Hematopoietic multipotent progenitor cell (in vitro differentiated cells): ENCODE data around the gene PLA2G4A. TPM values are rescaled to one million over a fixed set of nuclear protein-coding genes. Genes with fewer than 3 reads are reported as not detected.
"Not testable (repeated sequence)": the region's sequence is repeated elsewhere in the genome, so short reads cannot be mapped to it uniquely, and the experiment has no call there.

Experiments
- DNase-seq, 3 donors: peaks; one replicate each; pipeline ENCODE4 v3.0.0-alpha.2; 2011 to 2015; ENCODE audit warnings: low read depth in 2 of 3, low spot score in 2 of 3
- total RNA-seq: library from RNA; depleted of rRNA; stranded (reverse); fragments of >200 nt; gene quantifications from one replicate; pipeline ENCODE4 v1.2.3, GENCODE V29; 2012

PLA2G4A gene
- total RNA-seq, 1 donor = 6.5 TPM

DNA sequence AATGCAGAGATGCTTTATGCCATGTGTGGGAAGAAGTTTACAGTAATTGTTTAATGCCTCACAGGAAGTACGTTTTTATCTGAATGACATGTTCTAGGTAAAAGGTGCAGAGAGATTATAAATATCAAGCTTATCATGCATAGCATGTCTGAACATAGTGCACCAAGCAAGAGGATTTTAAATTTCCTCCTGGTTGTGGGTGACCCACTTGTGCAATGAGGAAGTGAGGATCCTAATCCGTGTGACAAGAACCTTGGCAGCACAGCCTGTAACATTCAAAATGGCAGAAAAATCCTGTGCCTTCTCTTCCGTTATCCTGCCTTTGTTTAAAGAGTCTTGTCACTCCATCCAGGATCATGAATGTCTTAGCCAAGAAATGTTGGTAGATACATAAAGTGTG lies 75.6 kb downstream of the PLA2G4A start:
- DNase-seq = peak in 2 of 3 donors; percentile 14 to 34

GRCh38 chr1:186905561-186905960 lies 76.8 kb downstream of the PLA2G4A start:
- DNase-seq = no peak

- DNase-seq = no peak
Measured at GRCh38 chr1:186915555-186915954, 86.8 kb downstream of the PLA2G4A start.

DNA sequence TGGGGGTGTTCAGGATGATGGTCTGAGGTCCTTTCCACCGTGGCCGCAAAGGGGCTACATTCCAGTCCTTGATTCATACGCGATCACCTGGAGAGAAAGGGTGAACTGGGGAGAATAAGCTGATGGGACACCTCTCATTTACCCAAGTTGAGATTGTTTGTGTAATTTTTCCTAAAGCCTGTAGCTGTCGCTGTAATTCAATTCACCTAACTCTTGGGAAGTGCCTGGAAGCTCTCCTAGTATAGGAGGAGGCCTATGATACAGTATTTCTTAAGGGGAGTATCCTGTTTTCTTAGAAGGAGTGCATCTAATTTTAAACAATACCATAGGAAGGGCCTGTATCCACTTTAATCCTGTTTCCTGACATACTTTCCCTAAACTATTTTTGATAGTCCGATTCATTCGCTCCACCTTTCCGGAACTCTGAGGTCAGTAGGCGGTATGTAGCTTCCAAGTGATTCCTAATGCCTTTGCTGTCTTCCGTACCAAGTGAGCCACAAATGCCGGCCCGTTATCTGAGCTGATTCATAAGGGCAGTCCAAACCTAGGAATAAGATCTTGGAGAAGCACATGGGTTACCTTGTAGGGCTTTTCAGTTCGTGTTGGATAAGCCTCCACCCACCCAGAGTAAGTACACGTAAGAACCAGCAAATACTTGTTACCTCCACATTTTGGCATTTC lies 88.5 kb downstream of the PLA2G4A start:
- DNase-seq = not testable (repeated sequence)

GRCh38 chr1:186921386-186921785 lies 92.6 kb downstream of the PLA2G4A start:
- DNase-seq = peak in 1 of 3 donors; percentile 36

- DNase-seq = not testable (repeated sequence)
Measured at GRCh38 chr1:186922814-186923213, 94.1 kb downstream of the PLA2G4A start.

DNA sequence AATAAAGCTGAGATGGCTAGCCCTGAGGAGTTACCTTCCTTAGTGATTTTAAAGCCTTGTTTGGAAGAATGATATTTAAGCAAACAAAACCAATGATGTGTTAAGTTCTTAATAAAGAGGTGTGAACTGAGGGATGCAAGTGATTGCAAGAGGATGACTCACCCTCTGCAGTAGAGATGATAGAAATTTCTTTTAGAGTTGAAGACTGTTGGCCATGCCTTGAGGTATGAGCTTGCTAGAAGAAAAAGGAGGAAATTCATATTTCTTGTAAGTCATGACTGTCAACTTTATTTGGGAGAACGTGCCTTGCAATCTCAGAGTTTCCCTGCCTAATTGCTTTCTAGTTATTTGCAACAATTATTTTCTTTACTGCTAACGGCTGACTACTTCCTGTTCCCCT lies 94.7 kb downstream of the PLA2G4A start:
- no peak for DNase-seq

DNA sequence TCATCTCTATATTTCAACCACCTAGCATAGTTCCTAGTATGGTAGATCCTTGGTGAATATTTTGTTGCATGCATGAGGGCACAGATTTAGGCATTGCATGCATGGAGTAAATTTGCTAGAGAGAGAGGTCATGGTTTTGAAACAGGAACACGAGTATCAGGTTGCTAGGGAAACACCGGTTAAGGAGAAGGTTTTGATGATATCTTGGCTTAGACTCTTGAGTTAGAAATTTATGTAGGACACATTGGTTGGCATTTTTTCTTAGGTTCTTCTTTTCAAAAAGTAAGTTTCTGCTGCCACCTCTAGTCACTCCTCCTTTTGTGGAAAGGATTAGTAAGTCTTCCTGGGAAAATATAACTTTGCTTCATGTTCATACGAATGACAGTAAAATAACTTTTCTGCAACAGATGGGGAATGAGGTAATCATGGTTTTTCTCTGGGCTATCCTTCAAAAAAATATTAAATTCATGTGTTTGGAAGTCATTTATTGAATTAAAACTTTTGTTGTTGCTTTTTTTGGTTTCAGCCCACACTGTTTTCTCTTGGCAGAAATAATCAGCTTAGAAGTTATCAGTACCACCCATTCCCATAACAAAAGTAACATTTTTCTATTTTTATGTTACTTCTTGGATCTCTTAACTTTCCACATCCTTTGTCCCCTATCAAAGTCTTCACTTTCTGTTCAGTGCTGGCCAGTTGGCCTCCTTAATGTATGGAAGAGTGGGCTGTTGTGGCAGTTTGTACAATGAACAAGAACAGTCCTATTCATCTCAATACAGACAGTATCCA lies 97.3 kb downstream of the PLA2G4A start:
- peak in 2 of 3 donors; percentile 50 to 72 for DNase-seq

- DNase-seq = no peak
Measured at GRCh38 chr1:186927884-186928283, 99.1 kb downstream of the PLA2G4A start.

DNA sequence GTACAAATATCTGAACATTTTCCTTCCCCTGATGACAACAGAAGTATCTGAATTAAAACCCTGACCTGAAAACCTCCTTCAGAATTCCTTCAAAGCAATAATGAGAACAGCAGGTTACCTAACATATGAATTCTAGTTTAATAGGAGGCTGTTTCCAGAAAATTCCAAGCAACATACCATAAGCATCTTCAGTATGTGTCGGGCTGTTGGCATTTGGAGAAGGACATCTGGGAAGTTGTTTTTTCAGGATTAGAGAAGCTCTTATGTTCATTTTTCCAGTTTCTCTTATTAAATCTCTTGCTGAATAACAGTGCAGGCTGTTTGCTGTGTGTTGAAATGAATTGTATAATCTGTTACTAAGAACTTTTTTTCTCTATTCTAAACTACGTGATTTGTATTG lies 101.5 kb downstream of the PLA2G4A start:
- no peak for DNase-seq

DNA sequence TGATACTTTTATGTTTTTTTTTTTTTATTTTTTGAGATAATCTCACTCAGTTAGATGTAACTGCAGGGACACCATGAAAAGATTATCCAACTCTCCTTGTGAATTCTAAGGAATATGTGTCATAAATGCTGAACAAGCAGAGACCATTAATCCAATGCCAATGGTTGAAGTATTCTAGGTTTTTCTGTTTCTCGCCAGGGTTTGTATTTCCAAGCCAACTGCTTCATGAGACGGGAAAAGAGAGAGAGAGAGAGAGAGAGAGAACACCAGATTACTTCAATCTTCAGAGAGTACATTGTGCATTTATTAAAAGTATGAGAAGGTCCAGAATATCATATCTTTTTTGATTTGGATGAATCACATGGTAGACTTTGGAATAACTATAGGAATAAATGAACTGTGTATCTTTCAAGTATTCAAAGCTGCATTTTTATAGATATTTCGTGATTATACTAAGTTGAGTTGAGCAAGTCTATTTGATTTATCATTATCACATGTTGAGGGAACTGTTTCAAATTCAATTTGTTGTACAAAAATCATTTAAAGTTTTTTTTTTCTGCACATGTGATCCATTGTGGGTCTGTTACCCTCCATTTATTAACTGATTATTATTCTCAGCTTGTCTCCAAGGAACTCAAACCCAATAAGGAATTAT lies 108.4 kb downstream of the PLA2G4A start:
- no peak for DNase-seq

DNA sequence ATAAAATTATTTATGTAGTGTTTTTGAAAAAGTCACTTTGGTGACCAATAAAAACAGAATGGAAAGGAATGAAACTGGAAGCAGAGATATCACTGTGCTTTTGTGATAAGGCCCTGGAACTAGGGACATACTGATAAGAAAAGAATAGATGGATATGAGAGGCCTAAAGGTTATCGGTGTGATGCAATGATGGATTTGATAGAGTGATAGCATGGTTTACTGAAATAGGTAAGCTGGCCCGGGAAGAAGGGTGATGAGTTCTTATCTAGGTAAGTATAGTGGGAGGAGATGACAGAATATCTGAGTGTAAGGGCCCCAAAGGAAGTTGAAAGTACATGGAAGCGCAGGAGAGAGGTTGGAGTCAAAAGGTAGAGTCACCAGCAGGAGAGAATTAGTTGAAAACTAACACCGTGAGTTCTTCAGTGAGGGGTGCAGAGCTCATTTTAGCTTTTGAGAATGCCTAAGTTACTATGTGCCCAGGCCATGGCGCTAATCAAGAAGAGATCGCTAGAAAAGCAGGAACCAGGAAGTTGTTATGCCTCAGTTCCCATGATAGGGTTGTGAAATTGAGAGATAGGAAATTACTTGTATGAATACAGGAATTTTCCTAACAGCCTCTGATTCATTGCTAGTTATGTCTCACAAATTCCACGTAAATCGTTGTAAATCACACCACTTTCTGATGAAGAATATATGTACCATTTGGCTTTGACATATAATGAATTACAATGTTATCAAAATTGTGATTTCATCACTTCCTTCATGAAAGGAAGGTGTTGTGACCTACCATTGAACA lies 115.3 kb downstream of the PLA2G4A start:
- no peak for DNase-seq

GRCh38 chr1:186945146-186945545 lies 116.4 kb downstream of the PLA2G4A start:
- DNase-seq = no peak

GRCh38 chr1:186948535-186948934 lies 119.8 kb downstream of the PLA2G4A start:
- DNase-seq = no peak

- no peak for DNase-seq
Measured at GRCh38 chr1:186949173-186949572, 120.4 kb downstream of the PLA2G4A start.

DNA sequence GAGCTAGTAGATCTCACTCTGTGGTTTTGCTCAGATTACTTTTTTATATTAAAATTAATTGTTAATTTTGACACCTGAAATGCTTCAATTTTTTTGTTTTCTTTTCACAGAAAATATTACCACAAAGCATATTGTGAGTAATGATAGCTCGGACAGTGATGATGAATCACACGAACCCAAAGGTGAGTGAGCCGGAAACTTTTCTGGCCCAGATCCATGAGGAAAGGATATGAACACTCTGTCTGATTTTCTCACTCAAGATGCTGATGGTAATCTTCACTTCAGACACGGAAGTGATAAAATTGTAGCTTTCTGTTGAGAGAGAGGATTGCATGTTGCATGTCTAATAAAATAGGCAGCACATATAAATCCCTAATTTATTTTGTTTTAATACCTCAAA lies 121.8 kb downstream of the PLA2G4A start:
- DNase-seq = no peak

GRCh38 chr1:186953876-186954275 lies 125.1 kb downstream of the PLA2G4A start:
- no peak for DNase-seq

DNA sequence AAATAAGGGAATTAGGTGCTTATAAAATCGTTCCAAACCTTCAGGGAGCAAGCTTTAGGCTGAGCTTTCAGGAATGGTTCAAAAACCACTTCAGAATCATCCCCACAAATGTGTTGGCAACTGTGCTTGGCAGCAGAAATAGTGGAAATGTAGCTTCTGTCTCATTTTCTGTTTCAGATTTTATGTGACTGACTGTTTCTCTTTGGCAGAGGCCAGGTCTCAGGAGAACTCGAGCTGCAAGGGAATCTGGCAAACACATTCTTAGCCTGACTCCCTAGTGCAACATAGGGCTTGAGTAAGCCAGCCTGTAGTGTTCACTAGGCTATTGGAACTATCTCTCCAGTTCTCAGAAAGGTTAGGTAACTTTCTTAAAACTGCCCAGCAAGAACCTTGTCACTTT lies 128.6 kb downstream of the PLA2G4A start:
- no peak for DNase-seq

GRCh38 chr1:186958520-186958919 lies 129.8 kb downstream of the PLA2G4A start:
- DNase-seq = no peak

DNA sequence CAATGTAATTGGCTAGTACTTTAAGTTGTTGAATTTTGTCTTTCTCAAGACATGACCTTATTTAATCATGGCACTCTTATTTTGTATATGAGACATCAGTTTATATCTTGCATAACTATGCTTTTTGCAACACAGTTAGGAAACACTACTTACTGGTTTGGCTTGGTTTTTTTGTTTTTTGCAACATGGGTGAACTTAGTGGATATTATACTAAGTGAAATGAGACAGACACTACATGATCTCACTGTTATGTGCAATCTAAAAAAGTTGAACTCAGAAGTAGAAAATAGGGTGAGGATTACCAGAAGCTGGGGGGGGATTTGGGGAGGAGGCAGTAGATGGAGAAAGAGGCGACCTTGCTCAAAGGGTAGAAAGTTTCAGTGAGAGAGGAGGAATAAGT lies 132.1 kb downstream of the PLA2G4A start:
- DNase-seq = no peak

DNA sequence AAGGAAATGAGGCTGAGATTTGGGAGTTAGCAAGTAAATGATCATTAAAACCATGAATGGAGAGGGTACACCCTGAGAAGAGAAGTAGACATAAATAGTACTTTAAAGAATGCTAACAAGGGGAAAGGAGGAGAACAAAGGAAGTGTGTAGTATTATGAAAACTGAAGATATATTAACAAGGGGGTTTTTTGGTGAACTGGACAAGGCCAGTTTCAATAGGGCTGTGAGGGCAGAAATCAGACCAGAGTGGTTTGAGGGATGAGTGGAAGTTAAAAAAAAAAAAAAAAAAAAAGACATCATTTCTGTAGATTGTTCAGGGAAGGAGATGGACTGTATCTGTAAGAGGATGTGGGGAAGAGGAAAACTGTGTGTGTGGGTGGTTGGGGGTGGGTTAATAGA lies 137.1 kb downstream of the PLA2G4A start:
- DNase-seq = no peak
